ENCODE results near the gene SH3BGR. TPM values are rescaled to one million over a fixed set of nuclear protein-coding genes. Genes with fewer than 3 reads are reported as not detected.

The SH3BGR gene
- total and polyA plus RNA-seq, 7 experiments from 2014 or later = 0.94 to 3.7 (median 1.7) TPM

GRCh38 chr21:39445321-39446269 lies 6.2 kb upstream of the SH3BGR start, which contains the start of gene LCA5L:
TSS of gene LCA5L (minus strand) at chr21:39445778. CDS start at chr21:39428493, 17,285 bp downstream.
- CTCF ChIA-PET = no interaction called here
- Mint-ChIP-seq H3K4me3 (peak within 1 kb of the TSS; percentile 91 to 99 (median 94)), H3K36me3 (no peaks in the 10 kb centered on the region), H3K27ac (peak within 1 kb of the TSS; percentile 86 to 98 (median 94)), H3K27me3 (peaks cover 0 to 44% (median 14%) of the 10 kb centered on the region in 5 donors), H3K4me1 (peaks cover 8 to 26% (median 14%) of the 10 kb centered on the region in 7 donors), H3K9me3 (peaks cover 0 to 4% (median 0%) of the 10 kb centered on the region in 11 donors)
- Histone ChIP-seq H3K36me3 (ENCODE audit: control insufficient read depth in 2 of 3, insufficient read depth in 3 of 3, low read length in 3 of 3) (no peaks in the 10 kb centered on the region), H3K27me3 (ENCODE audit: control insufficient read depth in 2 of 2, insufficient read depth in 2 of 2, low read length in 2 of 2) (peaks cover 0 to 2% of the 10 kb centered on the region in 2 donors), H3K4me3 (ENCODE audit: low read length) (peak within 1 kb of the TSS; percentile 83), H3K9me3 (ENCODE audit: control insufficient read depth in 2 of 3, low read length in 3 of 3) (no peaks in the 10 kb centered on the region), H3K27ac (ENCODE audit: low read depth, low read length) (peak within 1 kb of the TSS; percentile 76), H3K4me1 (ENCODE audit: control insufficient read depth in 2 of 2, insufficient read depth in 2 of 2, low read length in 2 of 2) (peaks cover 11 to 13% of the 10 kb centered on the region in 2 donors)
- POLR2A ChIA-PET = interaction anchor here (0.6 kb wide), 1 partner anchor 640 kb away, joined by 4 read pairs; the partner anchor contains the start of gene ETS2
- intact Hi-C loops (cut with micrococcal nuclease) = loop anchor here (1.0 to 5.0 kb wide), 10 partner anchors 57 to 1883 kb away; partner anchors contain the start of genes PSMG1 (in 2 of the 2), BRWD1 (in 1 of the 2), ETS2 (in 1 of the 2) and HMGN1 (in 1 of the 2)
- DNase-seq (peak; percentile 80 to 96 (median 90)), ATAC-seq (peak; percentile 93)

DNA sequence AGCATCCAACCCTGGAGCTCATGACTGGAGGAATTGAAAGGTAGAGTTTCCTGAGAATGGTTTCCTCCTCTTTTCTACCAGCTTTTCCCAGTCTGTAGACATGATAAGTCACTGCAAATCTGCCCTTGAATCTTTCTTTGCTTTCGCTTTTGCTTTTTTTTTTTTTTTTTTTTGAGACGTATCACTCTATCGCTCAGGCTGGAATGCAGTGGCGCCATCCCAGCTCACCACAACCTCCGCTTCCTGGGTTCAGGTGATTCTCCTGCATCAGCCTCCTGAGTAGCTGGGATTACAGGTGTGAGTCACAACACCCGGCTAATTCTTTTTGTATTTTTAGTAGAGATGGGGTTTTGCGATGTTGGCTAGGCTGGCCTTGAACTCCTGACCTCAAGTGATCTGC lies 4.5 kb upstream of the SH3BGR start:
- peaks cover 8 to 26% (median 14%) of the 10 kb centered on the region in 7 donors for H3K4me1 Mint-ChIP-seq
- ChIA-PET POLR2A (no interaction called here), CTCF (no interaction called here)
- peak overlapping the region in 3 of 9 donors; percentile 41 to 88 (median 60) for H3K27ac Mint-ChIP-seq
- H3K36me3 ChIP-seq (ENCODE audit: control insufficient read depth in 2 of 3, insufficient read depth in 3 of 3, low read length in 3 of 3) = no peaks in the 10 kb centered on the region
- intact Hi-C loops (cut with micrococcal nuclease) = loop anchor here in 1 of 2 donors (5.0 kb wide), 1 partner anchor 1885 kb away; no protein-coding TSS in a partner anchor
- peaks cover 11 to 13% of the 10 kb centered on the region in 2 donors for H3K4me1 ChIP-seq (ENCODE audit: control insufficient read depth in 2 of 2, insufficient read depth in 2 of 2, low read length in 2 of 2)
- peak overlapping the region in 5 of 10 donors; percentile 8 to 91 (median 55) for H3K4me3 Mint-ChIP-seq
- H3K27ac ChIP-seq (ENCODE audit: low read depth, low read length) = no peak overlapping the region
- no peak for DNase-seq
- peaks cover 0 to 4% (median 0%) of the 10 kb centered on the region in 11 donors for H3K9me3 Mint-ChIP-seq
- no peak overlapping the region for H3K4me3 ChIP-seq (ENCODE audit: low read length)
- no peaks in the 10 kb centered on the region for H3K9me3 ChIP-seq (ENCODE audit: control insufficient read depth in 2 of 3, low read length in 3 of 3)
- no peaks in the 10 kb centered on the region for H3K27me3 ChIP-seq (ENCODE audit: control insufficient read depth in 2 of 2, insufficient read depth in 2 of 2, low read length in 2 of 2)
- ATAC-seq = no peak
- H3K36me3 Mint-ChIP-seq = no peaks in the 10 kb centered on the region
- H3K27me3 Mint-ChIP-seq = peaks cover 0 to 45% (median 8%) of the 10 kb centered on the region in 5 donors

- no peaks in the 10 kb centered on the region for H3K27me3 ChIP-seq (ENCODE audit: control insufficient read depth in 2 of 2, insufficient read depth in 2 of 2, low read length in 2 of 2)
- H3K4me1 ChIP-seq (ENCODE audit: control insufficient read depth in 2 of 2, insufficient read depth in 2 of 2, low read length in 2 of 2) = no peaks in the 10 kb centered on the region
- H3K36me3 ChIP-seq (ENCODE audit: control insufficient read depth in 2 of 3, insufficient read depth in 3 of 3, low read length in 3 of 3) = no peaks in the 10 kb centered on the region
- no peaks in the 10 kb centered on the region for H3K9me3 ChIP-seq (ENCODE audit: control insufficient read depth in 2 of 3, low read length in 3 of 3)
- Mint-ChIP-seq H3K27me3 (peaks cover 0 to 23% (median 0%) of the 10 kb centered on the region in 5 donors), H3K4me3 (no peak overlapping the region), H3K4me1 (no peaks in the 10 kb centered on the region), H3K27ac (no peak overlapping the region), H3K36me3 (no peaks in the 10 kb centered on the region), H3K9me3 (peaks cover 0 to 2% (median 0%) of the 10 kb centered on the region in 11 donors)
- H3K4me3 ChIP-seq (ENCODE audit: low read length) = no peak overlapping the region
- intact Hi-C loops (cut with micrococcal nuclease) = no loop called here
- ChIA-PET CTCF (no interaction called here), POLR2A (no interaction called here)
- ATAC-seq = no peak
- H3K27ac ChIP-seq (ENCODE audit: low read depth, low read length) = no peak overlapping the region
- no peak for DNase-seq
Observed at GRCh38 chr21:39452207-39452969, 618 bp downstream of the SH3BGR start.

DNA sequence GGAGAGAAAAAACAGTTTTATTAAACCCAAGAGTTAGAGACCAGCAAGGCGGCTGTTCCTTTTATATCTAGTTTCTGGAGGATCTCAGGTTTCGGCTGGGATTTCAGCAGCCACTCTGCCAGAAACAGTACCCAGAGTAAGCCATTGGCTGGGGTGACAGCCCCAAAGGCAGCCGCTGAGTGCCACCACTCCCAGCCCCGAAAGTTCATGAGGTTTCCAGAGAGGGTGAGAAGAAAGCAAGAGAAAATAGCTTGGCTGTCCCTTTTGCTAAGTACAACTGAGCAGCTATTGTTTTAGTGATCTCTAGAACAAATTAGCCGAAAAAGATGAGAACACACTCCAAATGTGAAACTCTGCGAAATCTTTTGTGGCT lies 1.2 kb downstream of the SH3BGR start:
- DNase-seq = no peak
- H3K9me3 Mint-ChIP-seq = peaks cover 0 to under 1% (median 0%) of the 10 kb centered on the region in 11 donors
- H3K27me3 Mint-ChIP-seq = peaks cover 0 to 23% (median 0%) of the 10 kb centered on the region in 5 donors
- Histone ChIP-seq H3K27me3 (ENCODE audit: control insufficient read depth in 2 of 2, insufficient read depth in 2 of 2, low read length in 2 of 2) (no peaks in the 10 kb centered on the region), H3K9me3 (ENCODE audit: control insufficient read depth in 2 of 3, low read length in 3 of 3) (no peaks in the 10 kb centered on the region), H3K27ac (ENCODE audit: low read depth, low read length) (no peak overlapping the region), H3K4me1 (ENCODE audit: control insufficient read depth in 2 of 2, insufficient read depth in 2 of 2, low read length in 2 of 2) (no peaks in the 10 kb centered on the region), H3K36me3 (ENCODE audit: control insufficient read depth in 2 of 3, insufficient read depth in 3 of 3, low read length in 3 of 3) (no peaks in the 10 kb centered on the region), H3K4me3 (ENCODE audit: low read length) (no peak overlapping the region)
- no peak for ATAC-seq
- POLR2A ChIA-PET = no interaction called here
- no peak overlapping the region for H3K4me3 Mint-ChIP-seq
- CTCF ChIA-PET = no interaction called here
- H3K36me3 Mint-ChIP-seq = no peaks in the 10 kb centered on the region
- intact Hi-C loops (cut with micrococcal nuclease) = no loop called here
- no peak overlapping the region for H3K27ac Mint-ChIP-seq
- H3K4me1 Mint-ChIP-seq = no peaks in the 10 kb centered on the region

DNA sequence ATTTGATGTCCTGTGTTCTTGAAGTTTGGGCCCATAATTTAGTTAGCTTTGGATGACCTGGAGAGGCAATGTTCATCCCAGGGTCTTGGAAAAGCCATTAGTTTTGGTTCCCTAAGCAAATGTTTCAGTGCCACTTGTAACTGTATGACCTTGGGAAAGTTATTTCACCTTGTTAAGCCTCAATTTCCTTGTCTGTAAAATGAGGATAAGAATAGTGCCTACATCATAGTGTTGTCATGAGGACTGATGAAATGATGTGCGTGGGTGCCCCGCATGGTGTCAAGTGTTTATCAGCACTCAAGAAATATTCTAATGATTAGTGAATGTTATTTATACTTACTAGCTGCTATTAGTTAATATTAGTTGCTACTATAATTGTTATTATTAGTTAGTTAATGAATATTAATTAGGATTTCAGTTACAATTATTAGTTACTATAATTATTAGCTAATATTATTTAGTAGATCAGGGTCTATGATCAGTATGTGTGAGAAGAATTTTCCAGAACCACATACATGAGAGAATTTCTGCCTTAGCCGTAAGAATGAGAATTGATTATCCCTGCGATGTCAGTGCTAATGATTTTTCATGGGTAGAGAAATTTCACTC lies 1.9 kb downstream of the SH3BGR start:
- CTCF ChIA-PET = no interaction called here

GRCh38 chr21:39454949-39455668 lies 3.3 kb downstream of the SH3BGR start:
- H3K27ac ChIP-seq (ENCODE audit: low read depth, low read length) = no peak overlapping the region
- no peaks in the 10 kb centered on the region for H3K27me3 ChIP-seq (ENCODE audit: control insufficient read depth in 2 of 2, insufficient read depth in 2 of 2, low read length in 2 of 2)
- ATAC-seq = no peak
- Mint-ChIP-seq H3K9me3 (peaks cover 0 to 1% (median 0%) of the 10 kb centered on the region in 11 donors), H3K36me3 (no peaks in the 10 kb centered on the region), H3K27me3 (peaks cover 0 to 11% (median 0%) of the 10 kb centered on the region in 5 donors), H3K4me1 (no peaks in the 10 kb centered on the region), H3K27ac (no peak overlapping the region), H3K4me3 (no peak overlapping the region)
- no peak overlapping the region for H3K4me3 ChIP-seq (ENCODE audit: low read length)
- POLR2A ChIA-PET = no interaction called here
- intact Hi-C loops (cut with micrococcal nuclease) = no loop called here
- no peaks in the 10 kb centered on the region for H3K36me3 ChIP-seq (ENCODE audit: control insufficient read depth in 2 of 3, insufficient read depth in 3 of 3, low read length in 3 of 3)
- no peaks in the 10 kb centered on the region for H3K4me1 ChIP-seq (ENCODE audit: control insufficient read depth in 2 of 2, insufficient read depth in 2 of 2, low read length in 2 of 2)
- CTCF ChIA-PET = no interaction called here
- no peaks in the 10 kb centered on the region for H3K9me3 ChIP-seq (ENCODE audit: control insufficient read depth in 2 of 3, low read length in 3 of 3)
- DNase-seq = no peak

More for the DNA sequence above, 1.9 kb downstream of the SH3BGR start:
- Histone ChIP-seq H3K27ac (ENCODE audit: low read depth, low read length) (no peak overlapping the region), H3K9me3 (ENCODE audit: control insufficient read depth in 2 of 3, low read length in 3 of 3) (no peaks in the 10 kb centered on the region), H3K4me1 (ENCODE audit: control insufficient read depth in 2 of 2, insufficient read depth in 2 of 2, low read length in 2 of 2) (no peaks in the 10 kb centered on the region), H3K4me3 (ENCODE audit: low read length) (no peak overlapping the region), H3K27me3 (ENCODE audit: control insufficient read depth in 2 of 2, insufficient read depth in 2 of 2, low read length in 2 of 2) (no peaks in the 10 kb centered on the region), H3K36me3 (ENCODE audit: control insufficient read depth in 2 of 3, insufficient read depth in 3 of 3, low read length in 3 of 3) (no peaks in the 10 kb centered on the region)
- POLR2A ChIA-PET = no interaction called here
- no peak overlapping the region for H3K27ac Mint-ChIP-seq
- intact Hi-C loops (cut with micrococcal nuclease) = no loop called here
- no peak for DNase-seq
- no peaks in the 10 kb centered on the region for H3K36me3 Mint-ChIP-seq
- peaks cover 0 to 22% (median 0%) of the 10 kb centered on the region in 5 donors for H3K27me3 Mint-ChIP-seq
- H3K9me3 Mint-ChIP-seq = no peaks in the 10 kb centered on the region
- no peak overlapping the region for H3K4me3 Mint-ChIP-seq
- no peaks in the 10 kb centered on the region for H3K4me1 Mint-ChIP-seq
- no peak for ATAC-seq

Measured in naive thymus-derived CD4-positive, alpha-beta T cell (primary cell).